ENCODE data around the gene BEND6. TPM values are rescaled to one million over a fixed set of nuclear protein-coding genes. Genes with fewer than 3 reads are reported as not detected.

Gene BEND6
- total and polyA plus RNA-seq, 2 of the 4 experiments (the other 2 are of a cell fraction), result 4.1 to 9.7 TPM

- Histone ChIP-seq H2BK15ac (ENCODE audit: low read depth, low read length) (no peak overlapping the region), H3K23ac (ENCODE audit: low read depth, low read length) (no peak overlapping the region), H3K56ac (ENCODE audit: extremely low read depth, insufficient read depth, low read length) (no peak overlapping the region), H2AFZ (replicated peaks; ENCODE audit: low read length, poor library complexity) (no peak overlapping the region), H3K4ac (ENCODE audit: low read depth, low read length) (no peak overlapping the region), H3K27ac (ENCODE audit: insufficient read depth, low read length) (no peak overlapping the region), H3K4me2 (ENCODE audit: low read depth, low read length) (no peak overlapping the region), H2BK5ac (ENCODE audit: low read depth, low read length, poor library complexity, severe bottlenecking) (no peak overlapping the region), H3K9me1 (ENCODE audit: insufficient read depth, low read length) (no peaks in the 10 kb centered on the region), H3K14ac (replicated peaks; ENCODE audit: low read depth, low read length) (no peak overlapping the region), H3K18ac (ENCODE audit: low read depth, low read length) (no peak overlapping the region), H3K79me1 (ENCODE audit: low read depth in 1 of 2, low read length in 2 of 2) (peaks cover 10 to 33% of the 10 kb centered on the region in 2 experiments; a peak in 3 of 4 replicates), H4K20me1 (ENCODE audit: insufficient read depth, low read length) (no peaks in the 10 kb centered on the region), H3K9me3 (ENCODE audit: control insufficient read depth, insufficient read depth, low read length) (no peaks in the 10 kb centered on the region), H3K9ac (ENCODE audit: low read depth, low read length) (no peak overlapping the region), H3K4me1 (ENCODE audit: control insufficient read depth, insufficient read depth, low read length) (peaks cover 6% of the 10 kb centered on the region), H4K5ac (ENCODE audit: low read depth, low read length) (no peak overlapping the region), H3K36me3 (ENCODE audit: control insufficient read depth, insufficient read depth, low read length) (no peaks in the 10 kb centered on the region), H3K27me3 (ENCODE audit: control insufficient read depth, insufficient read depth, low read length) (no peaks in the 10 kb centered on the region), H2AK5ac (ENCODE audit: low read depth, low read length) (no peak overlapping the region), H4K91ac (ENCODE audit: insufficient read depth, low read depth, low read length) (no peak overlapping the region), H2BK20ac (ENCODE audit: low read depth, low read length) (peak overlapping the region; percentile 47; the same call in 1 of the 2 replicates), H2AK9ac (replicated peaks; ENCODE audit: low read depth, low read length, poor library complexity) (no peak overlapping the region), H2BK120ac (ENCODE audit: low read depth, low read length) (no peak overlapping the region; the same call in 1 of the 2 replicates), H4K8ac (ENCODE audit: low read depth in 2 of 2, low read length in 2 of 2) (no peak overlapping the region), H3K4me3 (ENCODE audit: insufficient read depth, low read depth, low read length) (no peak overlapping the region)
- no TSS peak for BruUV-seq (replicated peaks)
- in situ Hi-C loops (cut with MboI; ENCODE audit: low sequenced_read_pairs) (no loop called here), intact Hi-C loops (cut with micrococcal nuclease) (no loop called here), dilution Hi-C loops (cut with HindIII; ENCODE audit: low sequenced_read_pairs, unreplicated experiment) (no loop called here)
- ATAC-seq (ENCODE audit: low read depth), result no peak
- CTCF ChIA-PET, result interaction anchor here (2.0 kb wide), 1 partner anchor 57 kb away, joined by 6 read pairs; no protein-coding TSS in a partner anchor
- DNase-seq, result no peak
- no peak for TF ChIP-seq RAD21 (IDR thresholded peaks at IDR 0.05; ENCODE audit: low read length)
- no peak for TF ChIP-seq NFE2L2 (IDR thresholded peaks at IDR 0.05; ENCODE audit: low read depth, low read length)
- no peak for TF ChIP-seq USF2 (IDR thresholded peaks at IDR 0.05; ENCODE audit: low read depth, low read length)
- TF ChIP-seq SMC3 (IDR thresholded peaks at IDR 0.05; ENCODE audit: low read depth, low read length), result no peak
- TF ChIP-seq CEBPB (IDR thresholded peaks at IDR 0.05; ENCODE audit: low read depth, low read length), result no peak
- TF ChIP-seq RFX5 (IDR thresholded peaks at IDR 0.05; ENCODE audit: low read depth, low read length), result no peak
- no peak for TF ChIP-seq RCOR1 (IDR thresholded peaks at IDR 0.05; ENCODE audit: insufficient replicate concordance, low read length)
- TF ChIP-seq MAZ (IDR thresholded peaks at IDR 0.05; ENCODE audit: borderline replicate concordance, low read depth, low read length), result no peak
- no peak for TF ChIP-seq MAFK (IDR thresholded peaks at IDR 0.05; ENCODE audit: low read depth, low read length)
- no peak for TF ChIP-seq MXI1 (IDR thresholded peaks at IDR 0.05; ENCODE audit: borderline replicate concordance, low read depth, low read length)
- TF ChIP-seq CTCF (conservative IDR thresholded peaks at IDR 0.05; ENCODE audit: low read depth, low read length), result no peak
- no peak for TF ChIP-seq POLR2A (IDR thresholded peaks at IDR 0.05; ENCODE audit: low read depth, low read length)
- TF ChIP-seq ELK1 (IDR thresholded peaks at IDR 0.05; ENCODE audit: borderline replicate concordance, low read depth, low read length), result no peak
- TF ChIP-seq FOS (IDR thresholded peaks at IDR 0.05; ENCODE audit: low read depth, low read length), result no peak
- no peak for TF ChIP-seq CHD1 (IDR thresholded peaks at IDR 0.05; ENCODE audit: low read depth, low read length)
- TF ChIP-seq BHLHE40 (IDR thresholded peaks at IDR 0.05; ENCODE audit: low read depth, low read length), result no peak
- WGBS, 2 experiments (ENCODE audit: extremely low coverage in 2 of 2, insufficient read length in 1 of 2), result no CpG with 5 or more reads among the region's 2 CpGs
- POLR2A ChIA-PET (ENCODE audit: unreplicated experiment), result no interaction called here
These were observed 6.2 kb downstream of the BEND6 start for GRCh38 chr6:56961151-56961550.

Data from IMR-90 (cell line).